Right lobe of liver (tissue), 6 donors: ENCODE data around the gene SARS2. TPM values are rescaled to one million over a fixed set of nuclear protein-coding genes. Genes with fewer than 3 reads are reported as not detected.
A peak's percentile ranks its signal among the peaks of the same experiment; 100 is the strongest.

ENCODE experiments used
- ATAC-seq, 4 donors: fragments of 200-7000 bp; cut with Tn5 transposase; one replicate each; pipeline ENCODE4 v1.9.1; 2020; ENCODE audit warnings: mild to moderate bottlenecking in 4 of 4, moderate library complexity in 4 of 4
- DNase-seq, 3 donors: peaks; one replicate each; pipeline ENCODE4 v3.0.0-alpha.2; 2020
- H3K27ac ChIP-seq, 3 donors: fragments of 200-600 bp; one replicate each; pipeline ENCODE4 v1.8.0; 2022
- H3K27me3 ChIP-seq, 2 donors: fragments of 200-600 bp; one replicate each; pipeline ENCODE4 v1.8.0; 2022
- H3K36me3 ChIP-seq, 4 donors: fragments of 200-600 bp; sonication (generic) in 1 of 4; one replicate each; pipeline versions ENCODE4 v1.5.1 to v1.8.0; 2017 to 2022; ENCODE audit warnings: control low read depth in 1 of 4
- H3K4me1 ChIP-seq, 4 donors: fragments of 200-600 bp; sonication (generic) in 1 of 4; one replicate each; pipeline versions ENCODE4 v1.5.1 to v1.8.0; 2017 to 2022; ENCODE audit warnings: control low read depth in 1 of 4
- H3K4me3 ChIP-seq, 3 donors: fragments of 200-600 bp; one replicate each; pipeline ENCODE4 v1.8.0; 2022
- H3K9me3 ChIP-seq, 4 donors: fragments of 200-600 bp; sonication (generic) in 1 of 4; one replicate each; pipeline versions ENCODE4 v1.5.1 to v1.8.0; 2017 to 2022; ENCODE audit warnings: control low read depth in 1 of 4
- CTCF ChIP-seq, 4 donors: fragments of 200-600 bp in 3 of 4; fragments of 450-650 bp in 1 of 4; IDR thresholded peaks; one replicate each; pipeline versions ENCODE4 v1.5.1 to v1.8.0; 2016 to 2022; ENCODE audit warnings: antibody characterized with exemption in 4 of 4, mild to moderate bottlenecking in 2 of 4
- POLR2A ChIP-seq: fragments of 450-650 bp; IDR thresholded peaks from one replicate; pipeline ENCODE4 v1.6.1; 2017; ENCODE audit warnings: antibody characterized with exemption, mild to moderate bottlenecking
- WGBS: methylation state at CpG from one replicate; pipeline ENCODE4 v1.1.6; 2018; ENCODE audit warnings: low coverage, low lambda C conversion rate; ENCODE audit not compliant: insufficient coverage; ENCODE audit errors: missing lambda C conversion rate; 5-methylcytosine and 5-hydroxymethylcytosine counted together
- intact Hi-C, 2 donors: fragments of 100-400 bp; cut with DNase I; formaldehyde crosslinking; loops; one replicate each; pipeline versions ENCODE4 v1.11.2 to v1.14.1; 2022
- total RNA-seq, 6 experiments: library from RNA; depleted of rRNA in 2 of 6; stranded (reverse); fragments of >200 nt in 2 of 6; fragmentation: NEBNext Ultra II Directional in 3 of 6; extraction: Animal tissue kit (Norgen Biotek cat#: 25700) in 3 of 6; gene quantifications; one replicate each; pipeline versions ENCODE4 v1.1.0 to v1.2.4, GENCODE V29; 2016 to 2023
- donor health status: DM: no; HTN: yes; CAD: no.
- donor health status: DM: no; HTN: no; CAD: no.
- donor health status: DM: no; HTN: no; CAD: no.
- donor health status: DM: no; HTN: yes; CAD: no.
- donor health status: DM: no; HTN: yes; CAD: no.

Gene SARS2
- total RNA-seq, 6 experiments from 2014 or later = 10.6 to 26.5 (median 18.7) TPM

GRCh38 chr19:38956264-38956663, 25.7 kb upstream of the SARS2 start:
- Histone ChIP-seq H3K4me3 (no peak overlapping the region), H3K27ac (no peak overlapping the region), H3K9me3 (no peaks in the 10 kb centered on the region), H3K4me1 (peaks cover 0 to 15% (median 5%) of the 10 kb centered on the region in 4 donors), H3K36me3 (no peaks in the 10 kb centered on the region), H3K27me3 (no peaks in the 10 kb centered on the region)
- ATAC-seq (no peak), DNase-seq (no peak)
- TF ChIP-seq POLR2A = no peak
- TF ChIP-seq CTCF (IDR thresholded peaks at IDR 0.05) = no peak
- WGBS = 85% methylated on average over 2 of the region's 2 CpGs
- intact Hi-C loops = no loop called here

GRCh38 chr19:38953677-38954076, 23.1 kb upstream of the SARS2 start:
- Histone ChIP-seq H3K27me3 (no peaks in the 10 kb centered on the region), H3K4me1 (peaks cover 0 to 19% (median 7%) of the 10 kb centered on the region in 4 donors), H3K36me3 (no peaks in the 10 kb centered on the region), H3K27ac (no peak overlapping the region), H3K9me3 (no peaks in the 10 kb centered on the region), H3K4me3 (no peak overlapping the region)
- TF ChIP-seq POLR2A (no peak), CTCF (IDR thresholded peaks at IDR 0.05) (no peak)
- ATAC-seq (no peak), DNase-seq (no peak)
- WGBS = 63% methylated on average over 4 of the region's 4 CpGs
- intact Hi-C loops = no loop called here

DNA sequence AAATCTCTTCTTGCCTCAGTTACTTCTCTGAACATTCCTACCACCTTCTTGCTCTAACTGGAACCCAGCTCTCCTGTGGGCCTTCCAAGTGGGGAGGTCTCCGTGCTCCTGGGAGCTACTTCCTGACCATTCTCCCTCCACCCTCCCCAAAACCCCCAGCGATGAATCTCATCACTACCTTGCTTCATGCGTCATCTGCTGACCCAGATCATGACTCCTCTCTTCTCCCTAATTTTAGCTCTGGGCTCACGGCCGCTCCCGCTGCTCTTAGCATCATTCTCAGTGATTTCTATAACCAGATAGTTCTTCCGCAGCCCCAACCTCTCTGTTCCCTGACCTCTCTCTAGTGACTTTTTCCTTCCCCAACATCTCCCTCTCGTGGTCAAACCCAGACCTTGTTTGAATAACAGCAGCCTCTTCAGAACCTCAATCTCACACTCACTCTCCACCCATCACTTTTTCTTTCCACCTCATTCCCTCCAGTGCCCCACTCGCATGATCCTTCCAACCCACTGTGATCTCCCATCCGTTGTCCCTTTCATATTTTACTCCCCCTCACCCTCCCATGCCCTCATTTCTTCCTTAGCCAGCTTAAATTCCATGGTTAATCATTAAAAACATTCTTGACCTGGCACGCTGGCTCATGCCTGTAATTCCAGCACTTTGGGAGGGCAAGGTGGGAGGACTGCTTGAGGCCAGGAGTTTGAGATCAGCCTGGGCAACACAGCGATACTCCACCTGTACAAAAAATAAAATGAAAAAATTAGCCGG, 22.0 kb upstream of the SARS2 start:
- H3K36me3 ChIP-seq = no peaks in the 10 kb centered on the region
- ATAC-seq = peak; percentile 61 to 84 (median 74)
- TF ChIP-seq POLR2A (no peak), CTCF (IDR thresholded peaks at IDR 0.05) (peak; percentile 34 to 60 (median 52))
- intact Hi-C loops = no loop called here
- H3K9me3 ChIP-seq = no peaks in the 10 kb centered on the region
- H3K4me3 ChIP-seq = no peak overlapping the region
- H3K27ac ChIP-seq = no peak overlapping the region
- peaks cover 0 to 19% (median 7%) of the 10 kb centered on the region in 4 donors for H3K4me1 ChIP-seq
- 38% methylated on average over 13 of the region's 13 CpGs for whole genome bisulfite sequencing
- no peaks in the 10 kb centered on the region for H3K27me3 ChIP-seq
- peak in 1 of 3 donors; percentile 5 for DNase-seq

- Histone ChIP-seq H3K4me3 (no peak overlapping the region), H3K4me1 (peaks cover 0 to 19% (median 7%) of the 10 kb centered on the region in 4 donors), H3K36me3 (peaks cover 0 to 4% (median 0%) of the 10 kb centered on the region in 4 donors), H3K27ac (no peak overlapping the region), H3K27me3 (no peaks in the 10 kb centered on the region), H3K9me3 (no peaks in the 10 kb centered on the region)
- TF ChIP-seq CTCF (IDR thresholded peaks at IDR 0.05) (no peak), POLR2A (no peak)
- ATAC-seq (no peak), DNase-seq (peak in 1 of 3 donors; percentile 4)
- WGBS = 69% methylated on average over 3 of the region's 3 CpGs
- intact Hi-C loops = no loop called here
These were observed 20.6 kb upstream of the SARS2 start for GRCh38 chr19:38951187-38951586.
